Neural crest cell (in vitro differentiated cells): Measurements from ENCODE around the gene SERPINB8. TPM values are rescaled to one million over a fixed set of nuclear protein-coding genes. Genes with fewer than 3 reads are reported as not detected.

Experiments
- DNase-seq: peaks from one replicate; pipeline ENCODE4 v3.0.0; 2021; ENCODE audit warnings: low read depth, mixed read lengths, low spot score
- H3K27ac Mint-ChIP-seq: one replicate; pipeline ENCODE4 v1.8.0; 2021; ENCODE audit warnings: mild to moderate bottlenecking, mixed read lengths; ENCODE audit not compliant: unreplicated experiment
- H3K27me3 Mint-ChIP-seq: 2 replicates; pipeline ENCODE4 v1.8.0; 2021; ENCODE audit warnings: low read depth, mild to moderate bottlenecking, mixed read lengths
- H3K36me3 Mint-ChIP-seq: 2 replicates; pipeline ENCODE4 v1.8.0; 2021; ENCODE audit warnings: low read depth, mild to moderate bottlenecking, mixed read lengths
- H3K4me1 Mint-ChIP-seq: 2 replicates; pipeline ENCODE4 v1.8.0; 2021; ENCODE audit warnings: mixed read lengths
- H3K4me3 Mint-ChIP-seq: one replicate; pipeline ENCODE4 v1.8.0; 2021; ENCODE audit warnings: mild to moderate bottlenecking, mixed read lengths
- H3K9me3 Mint-ChIP-seq: 2 replicates; pipeline ENCODE4 v1.8.0; 2021; ENCODE audit warnings: mixed read lengths
- CTCF ChIP-seq: fragments of 200-600 bp; sonication (generic); conservative IDR thresholded peaks from 2 replicates; pipeline ENCODE4 v1.5.0; 2021; ENCODE audit warnings: antibody characterized with exemption, mild to moderate bottlenecking
- total RNA-seq: library from RNA; stranded (reverse); gene quantifications from 2 replicates; pipeline ENCODE4 v1.2.1, GENCODE V29; 2021

SERPINB8 gene
- total RNA-seq, 1 donor from 2014 or later, result 3.7 TPM

- Mint-ChIP-seq H3K4me1 (peaks cover 15% of the 10 kb centered on the region), H3K4me3 (no peak overlapping the region), H3K9me3 (no peaks in the 10 kb centered on the region), H3K27me3 (no peaks in the 10 kb centered on the region), H3K36me3 (no peaks in the 10 kb centered on the region), H3K27ac (no peak overlapping the region)
- TF ChIP-seq CTCF, result no peak
- no peak for DNase-seq
Observed at GRCh38 chr18:63981719-63982118, 11.8 kb downstream of the SERPINB8 start.

GRCh38 chr18:63982361-63982760 lies 12.5 kb downstream of the SERPINB8 start:
- H3K36me3 Mint-ChIP-seq, result no peaks in the 10 kb centered on the region
- H3K9me3 Mint-ChIP-seq, result no peaks in the 10 kb centered on the region

GRCh38 chr18:63986885-63987284 lies 17.0 kb downstream of the SERPINB8 start:
- TF ChIP-seq CTCF, result no peak
- no peak overlapping the region for H3K4me3 Mint-ChIP-seq
- H3K36me3 Mint-ChIP-seq, result peaks cover 6% of the 10 kb centered on the region
- H3K4me1 Mint-ChIP-seq, result peaks cover 6% of the 10 kb centered on the region
- no peaks in the 10 kb centered on the region for H3K9me3 Mint-ChIP-seq
- no peak overlapping the region for H3K27ac Mint-ChIP-seq
- no peaks in the 10 kb centered on the region for H3K27me3 Mint-ChIP-seq
- DNase-seq, result no peak

More at GRCh38 chr18:63982361-63982760, 12.5 kb downstream of the SERPINB8 start:
- no peaks in the 10 kb centered on the region for H3K27me3 Mint-ChIP-seq
- H3K4me1 Mint-ChIP-seq, result peaks cover 15% of the 10 kb centered on the region
- no peak overlapping the region for H3K27ac Mint-ChIP-seq
- H3K4me3 Mint-ChIP-seq, result no peak overlapping the region
- TF ChIP-seq CTCF, result no peak
- no peak for DNase-seq

GRCh38 chr18:63987743-63988142 lies 17.9 kb downstream of the SERPINB8 start:
- DNase-seq, result no peak
- H3K4me1 Mint-ChIP-seq, result peaks cover 6% of the 10 kb centered on the region
- peaks cover 10% of the 10 kb centered on the region for H3K36me3 Mint-ChIP-seq
- no peak overlapping the region for H3K4me3 Mint-ChIP-seq
- no peaks in the 10 kb centered on the region for H3K27me3 Mint-ChIP-seq
- TF ChIP-seq CTCF, result no peak
- H3K9me3 Mint-ChIP-seq, result peaks cover 3% of the 10 kb centered on the region
- no peak overlapping the region for H3K27ac Mint-ChIP-seq

GRCh38 chr18:63992751-63993150 lies 22.9 kb downstream of the SERPINB8 start:
- TF ChIP-seq CTCF, result no peak
- Mint-ChIP-seq H3K4me3 (no peak overlapping the region), H3K9me3 (peaks cover 15% of the 10 kb centered on the region), H3K4me1 (no peaks in the 10 kb centered on the region), H3K27me3 (no peaks in the 10 kb centered on the region), H3K36me3 (peaks cover 20% of the 10 kb centered on the region), H3K27ac (no peak overlapping the region)
- no peak for DNase-seq
